Activated effector memory CD4-positive, alpha-beta T cell treated with anti-CD3 and anti-CD28 coated beads, Interleukin-2, amount 50 U/mL, for 16 hours (primary cell): ENCODE results near the gene SUFU.

Experiments
- DNase-seq: peaks from one replicate; pipeline ENCODE4 v3.0.0-alpha.2; 2020

SUFU gene

DNA sequence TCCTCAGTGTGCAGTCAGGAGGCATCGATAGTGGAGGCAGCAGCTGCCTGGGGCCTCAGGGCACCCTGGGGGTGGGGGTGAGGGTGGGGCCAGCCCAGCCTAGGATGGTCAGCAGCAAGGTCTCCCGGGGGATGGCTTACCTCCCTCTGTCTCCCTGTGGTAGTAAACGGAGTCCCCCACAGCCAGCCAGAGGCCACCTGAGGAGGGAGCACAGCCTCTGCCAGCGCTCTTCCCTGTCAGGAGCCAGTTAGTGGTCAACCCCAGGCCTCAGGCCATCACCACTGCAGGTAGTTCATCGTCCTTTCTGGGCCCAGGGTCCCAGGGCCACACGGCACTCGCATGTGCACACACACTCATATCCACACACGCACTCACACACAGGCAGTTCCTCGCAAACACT is 23.4 kb upstream of the SUFU start:
- no peak for DNase-seq

DNA sequence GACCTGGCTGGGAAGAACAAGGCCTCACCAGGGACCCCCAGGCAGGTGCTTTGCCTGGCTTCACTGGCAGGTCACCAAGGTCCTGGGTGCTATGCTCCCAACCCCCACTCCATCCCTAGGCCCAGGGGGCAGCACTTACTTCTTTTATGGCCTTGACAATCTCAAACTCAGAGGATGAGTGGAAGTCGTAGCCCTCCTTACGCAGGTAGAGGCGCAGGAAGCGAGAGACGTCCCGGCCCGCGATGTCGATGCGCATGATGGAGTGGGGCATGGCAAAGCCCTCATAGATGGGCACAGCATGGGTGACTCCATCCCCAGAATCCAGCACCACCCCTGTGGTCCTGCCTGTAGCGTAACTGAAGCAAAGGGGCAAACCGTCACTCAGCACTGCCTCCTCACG is 19.8 kb upstream of the SUFU start:
- DNase-seq = no peak

DNA sequence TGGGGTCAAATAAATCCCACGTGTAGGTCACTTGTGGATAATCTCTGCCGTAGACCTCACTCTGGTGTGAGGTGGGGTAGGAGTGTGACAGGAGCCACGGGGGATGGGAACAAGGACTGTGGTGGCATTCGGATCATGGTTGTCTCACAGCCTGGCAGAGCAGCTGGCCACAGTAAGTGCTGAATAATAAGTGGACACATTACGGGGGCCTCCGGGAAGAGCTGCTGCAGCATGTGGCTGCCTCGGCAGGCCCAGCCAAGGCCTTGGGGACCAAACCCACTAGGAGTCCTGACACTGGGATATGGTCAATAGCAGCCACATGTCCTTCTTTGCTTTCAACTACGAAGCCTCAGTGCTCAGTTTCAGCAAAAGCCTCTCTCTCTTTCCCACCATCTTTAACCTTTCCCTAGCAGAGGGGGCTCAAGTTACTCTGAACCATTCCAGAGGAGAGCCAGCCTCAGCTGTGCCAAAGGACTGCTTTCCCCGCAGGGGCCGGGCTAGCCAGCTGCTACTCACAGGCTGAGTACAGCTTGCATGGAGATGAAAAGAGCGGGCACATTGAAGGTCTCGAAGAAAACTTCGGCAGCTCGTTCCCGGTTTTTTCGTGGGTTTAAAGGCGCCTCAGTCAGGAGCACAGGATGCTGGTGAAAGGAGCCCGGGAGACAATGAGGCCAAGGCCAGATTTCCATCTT is 18.5 kb upstream of the SUFU start:
- no peak for DNase-seq

DNA sequence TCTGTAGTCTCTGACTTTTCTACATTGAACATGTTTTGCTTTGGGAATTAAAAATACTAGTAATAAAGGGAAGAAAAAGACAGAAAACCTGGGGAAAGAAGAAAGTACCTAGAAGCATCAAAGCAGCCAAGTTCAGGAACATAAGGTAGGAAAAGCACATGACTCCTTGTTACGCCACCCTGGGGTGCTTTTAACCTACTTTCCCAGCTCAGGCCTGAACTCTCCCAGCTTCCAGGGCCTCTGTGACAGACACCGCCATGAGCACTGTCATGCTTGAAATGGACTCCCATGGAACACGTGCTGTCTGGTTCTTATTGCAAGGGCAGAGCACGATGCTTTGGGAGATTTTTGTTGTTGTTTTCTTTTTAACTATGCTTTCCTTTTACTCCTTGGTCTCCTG is 12.6 kb upstream of the SUFU start:
- no peak for DNase-seq

DNA sequence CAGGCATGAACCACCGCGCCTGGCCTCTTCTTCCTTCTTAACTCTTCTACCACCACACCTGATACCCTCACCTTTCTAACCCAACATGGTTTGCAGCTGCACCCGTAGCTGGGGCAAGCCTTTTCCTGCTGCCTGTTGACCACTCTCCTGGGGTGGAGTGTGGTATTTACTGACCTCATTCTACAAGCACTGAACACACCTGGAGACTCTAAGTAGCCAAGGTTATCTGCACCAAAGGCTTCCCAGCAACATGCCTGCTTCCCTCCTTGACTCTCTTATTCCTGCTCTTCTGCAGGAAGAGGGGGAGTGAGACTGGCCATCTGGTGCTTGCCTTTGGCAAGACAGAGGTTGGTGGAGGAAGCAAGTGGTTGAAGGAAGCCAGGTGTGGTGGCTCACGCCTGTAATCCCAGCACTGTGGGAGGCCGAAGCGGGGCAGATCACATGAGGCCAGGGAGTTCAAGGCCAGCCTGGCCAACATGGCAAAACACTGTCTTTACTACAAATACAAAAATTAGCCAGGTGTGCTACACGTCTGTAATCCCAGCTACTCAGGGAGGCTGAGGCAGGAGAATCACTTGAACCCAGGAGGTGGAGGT is 11.3 kb upstream of the SUFU start:
- no peak for DNase-seq

DNA sequence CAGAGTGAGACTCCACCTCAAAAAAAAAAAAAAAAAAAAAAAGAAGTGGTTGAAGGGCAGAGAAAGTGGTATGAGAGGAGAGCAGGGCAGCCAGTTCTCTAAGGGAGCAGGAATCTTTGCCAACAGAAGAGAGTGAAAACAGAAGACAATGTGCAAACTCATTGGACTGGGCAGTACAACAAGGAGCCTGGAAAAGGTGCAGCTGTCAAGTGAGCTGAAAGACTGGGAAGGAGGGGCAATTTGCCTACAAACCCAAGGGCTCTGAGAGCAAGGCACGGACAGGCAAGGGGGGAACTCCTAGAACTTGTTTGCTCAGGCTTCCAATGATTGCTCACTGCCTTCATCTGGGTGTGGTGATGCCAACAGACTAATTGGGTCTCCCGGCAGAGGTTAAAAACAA is 10.8 kb upstream of the SUFU start:
- no peak for DNase-seq

DNA sequence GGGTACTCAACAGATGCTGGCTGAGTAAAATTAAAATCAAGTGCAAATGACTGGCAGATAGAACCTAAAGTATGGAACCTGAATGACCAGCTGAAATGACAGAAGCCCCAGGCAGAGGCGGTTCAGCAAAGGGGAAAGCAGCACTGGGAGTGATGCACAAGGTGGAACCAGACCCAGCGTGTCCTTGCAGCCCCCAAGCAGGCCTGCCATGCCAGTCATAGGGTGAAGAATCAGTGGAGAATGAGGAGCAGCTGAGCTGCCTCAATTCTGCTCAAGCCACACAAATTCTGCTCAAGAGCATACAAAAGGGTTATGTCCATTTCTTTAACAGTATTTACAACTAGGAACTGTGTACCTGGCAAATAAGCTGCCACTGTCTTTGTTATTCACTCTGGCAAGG is 10.0 kb upstream of the SUFU start:
- no peak for DNase-seq

DNA sequence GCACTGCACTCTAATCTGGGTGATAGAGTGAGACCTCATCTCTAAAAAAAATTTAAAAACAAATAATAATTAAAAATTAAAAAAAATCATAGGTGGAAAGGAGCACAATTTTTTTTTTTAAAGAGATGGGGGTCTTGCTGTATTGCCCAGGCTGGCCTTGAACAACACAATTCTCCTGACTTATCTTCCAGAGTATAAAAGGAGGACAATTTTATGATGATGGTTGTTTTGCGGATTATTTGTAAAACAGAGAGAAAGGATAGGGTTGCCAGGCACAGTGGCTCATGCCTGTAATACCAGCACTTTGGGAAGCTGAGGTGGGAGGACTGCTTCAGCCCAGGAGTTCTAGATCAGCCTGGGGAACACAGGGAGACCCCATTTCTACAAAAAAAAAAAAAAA is 6.2 kb upstream of the SUFU start:
- peak; percentile 30 for DNase-seq

DNA sequence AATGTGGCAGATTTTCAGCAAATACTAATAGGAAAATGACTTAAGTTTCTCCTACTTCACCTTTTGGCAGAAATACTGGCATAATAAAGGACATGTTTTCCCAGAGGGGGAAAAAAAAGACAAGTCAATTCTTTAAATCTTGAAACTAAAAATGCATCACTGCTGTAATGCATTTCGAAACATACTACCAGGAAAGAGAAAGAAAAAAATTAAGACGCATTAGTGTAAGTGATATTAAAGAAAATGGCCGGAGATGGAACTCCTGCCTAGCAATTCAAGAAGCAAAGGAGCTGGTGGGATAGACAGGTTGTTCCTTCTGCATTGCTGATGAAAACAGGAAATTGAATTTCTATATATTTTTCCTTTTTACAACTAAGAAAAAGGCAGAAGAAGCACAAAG is 4.4 kb upstream of the SUFU start:
- DNase-seq = no peak

DNA sequence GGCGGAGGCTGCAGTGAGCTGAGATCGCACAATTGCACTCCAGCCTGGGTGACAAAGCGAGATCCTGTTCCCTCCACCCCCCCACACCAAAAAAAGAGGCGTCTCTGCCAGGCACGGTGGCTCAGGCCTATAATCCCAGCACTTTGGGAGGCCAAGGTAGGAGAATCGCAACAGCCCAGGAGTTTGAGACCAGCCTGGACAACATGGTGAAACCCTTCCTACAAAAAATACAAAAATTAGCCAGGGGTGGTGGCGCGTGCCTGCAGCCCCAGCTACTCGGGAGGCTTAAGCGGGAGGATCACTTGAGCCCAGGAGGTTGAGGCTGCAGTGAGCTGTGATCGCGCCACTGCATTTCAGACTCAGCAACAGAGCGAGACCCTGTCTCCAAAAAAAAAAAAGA is 3.1 kb upstream of the SUFU start:
- DNase-seq = peak; percentile 57

DNA sequence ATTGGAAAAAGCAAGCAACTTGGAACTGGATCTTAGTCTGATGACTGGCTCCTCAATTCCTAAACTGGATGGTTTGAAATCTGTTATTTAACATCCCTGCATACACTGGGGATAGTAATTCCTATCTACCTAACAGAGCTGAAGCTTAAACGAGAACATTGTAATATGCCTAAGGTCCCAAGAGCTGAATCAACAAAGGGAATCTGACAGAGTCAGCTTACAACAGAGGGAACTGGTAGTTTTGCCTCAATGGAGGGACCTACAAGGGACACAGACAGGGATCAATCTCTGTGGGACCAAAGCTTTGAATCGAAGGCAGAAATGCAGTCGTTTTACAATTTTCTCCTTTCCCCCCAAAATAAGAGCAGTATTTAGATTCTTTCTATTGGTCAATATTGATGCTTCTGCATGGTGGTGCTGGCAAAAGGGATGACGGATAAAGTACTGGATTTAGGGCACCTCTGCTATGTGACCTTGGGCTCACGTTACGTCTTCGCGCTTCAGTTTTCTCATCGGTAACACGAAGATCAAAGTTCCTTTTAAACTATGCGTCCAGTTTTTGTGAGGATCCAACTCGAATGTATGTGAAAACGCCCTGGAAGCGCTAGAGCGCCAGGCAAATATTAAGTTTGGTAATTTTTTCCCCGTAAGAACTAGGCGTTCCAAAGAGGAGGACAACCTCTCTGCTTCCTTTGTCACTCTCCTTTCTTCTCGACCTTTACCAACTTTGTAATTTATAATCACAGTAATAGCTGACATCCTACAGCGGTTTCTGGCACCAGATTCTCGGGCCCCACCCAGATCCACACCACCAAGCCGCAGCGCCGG is 2.4 kb upstream of the SUFU start:
- DNase-seq = no peak

DNA sequence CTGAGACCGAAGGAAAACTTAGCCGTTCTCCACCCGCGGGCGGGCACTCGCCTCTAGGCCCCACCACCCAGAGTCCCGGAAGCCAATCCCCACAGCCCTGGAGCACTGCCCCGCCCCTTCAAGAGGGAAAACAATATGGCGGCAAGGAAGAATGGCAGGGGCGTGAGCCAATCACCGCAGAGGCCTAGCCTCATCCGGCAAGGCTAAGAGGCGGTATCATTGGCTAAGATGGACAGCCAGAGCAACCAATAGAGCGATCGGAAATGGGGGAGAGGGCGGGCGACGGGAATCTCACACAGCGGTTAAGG is 1.8 kb upstream of the SUFU start:
- peak; percentile 99 for DNase-seq

DNA sequence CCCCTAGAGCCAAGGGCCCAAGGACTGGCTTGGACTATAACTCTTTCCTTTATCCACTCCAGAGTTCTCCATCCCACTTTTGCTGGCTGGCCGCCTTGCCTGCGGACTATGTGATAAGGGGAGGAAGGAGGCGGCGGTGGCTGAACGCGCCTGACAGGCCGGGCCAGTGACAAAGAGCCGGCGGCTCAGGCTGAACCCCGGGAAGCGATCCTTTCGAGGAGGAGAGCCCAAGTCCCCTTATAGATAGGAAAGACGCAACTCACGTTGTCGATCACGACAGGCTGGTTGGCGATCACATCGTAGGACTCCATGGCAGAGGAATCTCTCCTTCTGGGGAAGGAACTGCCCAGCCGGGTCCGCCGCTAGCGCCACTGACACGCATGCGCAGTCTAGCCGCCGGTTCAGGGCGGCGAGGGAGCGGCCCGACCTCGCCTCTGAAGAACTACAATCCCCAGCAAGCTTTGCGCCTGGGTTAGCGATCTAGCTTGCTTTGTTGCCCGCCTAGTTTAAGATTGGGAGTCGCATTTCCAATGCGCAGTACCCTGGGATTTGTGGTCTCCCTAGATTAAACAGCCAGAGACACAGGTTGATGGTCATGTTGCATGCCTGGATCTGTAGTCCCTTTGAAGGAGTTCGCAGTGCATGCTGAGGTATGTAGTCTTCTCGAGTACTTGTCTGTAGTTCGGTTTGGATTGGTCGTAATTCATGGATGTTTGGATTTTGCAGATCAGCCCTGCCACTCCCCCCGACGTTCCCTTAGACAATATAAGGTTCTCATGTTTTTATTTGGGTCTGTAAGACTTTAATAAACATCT is 1.2 kb upstream of the SUFU start, which contains the start of gene ACTR1A:
Gene ACTR1A (minus strand): TSS at position 376 of the 815 bp plus-strand sequence. CDS start 65 bp downstream, at position 311.
- peak; percentile 98 for DNase-seq

DNA sequence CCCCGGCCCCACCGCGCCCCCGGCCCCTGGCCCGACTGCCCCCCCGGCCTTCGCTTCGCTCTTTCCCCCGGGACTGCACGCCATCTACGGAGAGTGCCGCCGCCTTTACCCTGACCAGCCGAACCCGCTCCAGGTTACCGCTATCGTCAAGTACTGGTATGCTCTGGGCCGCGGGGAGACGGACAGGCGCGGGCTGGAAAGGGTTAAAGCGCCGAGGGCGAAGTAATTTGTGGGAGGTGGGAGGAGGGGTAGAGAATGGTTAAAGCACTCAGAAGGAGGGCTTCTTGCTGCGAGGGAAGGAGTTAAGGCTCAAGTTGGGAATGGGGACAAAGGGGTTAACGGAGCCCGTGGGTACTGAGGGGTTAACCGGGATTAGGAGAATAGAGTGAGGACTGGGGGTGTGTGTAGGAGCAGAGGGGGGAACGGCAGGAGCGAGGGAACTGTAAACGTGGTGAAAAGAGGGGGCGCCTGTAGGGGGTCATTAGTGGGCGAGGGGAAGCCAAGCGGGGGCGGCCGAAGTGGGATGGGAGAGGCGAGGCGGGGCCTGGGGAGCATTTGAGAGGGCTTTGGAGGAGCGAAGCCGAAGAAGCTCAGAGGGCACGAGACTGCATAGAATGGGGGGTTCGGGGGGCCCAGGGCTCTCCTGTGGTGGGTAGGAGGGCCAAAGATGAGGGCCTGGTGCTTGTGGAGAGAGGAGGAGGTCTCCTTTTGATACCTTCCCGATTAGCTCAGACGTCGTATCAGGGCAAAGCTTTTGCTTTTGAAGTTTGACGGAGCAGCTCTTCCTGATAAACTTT is 605 bp downstream of the SUFU start:
- peak; percentile 75 for DNase-seq

DNA sequence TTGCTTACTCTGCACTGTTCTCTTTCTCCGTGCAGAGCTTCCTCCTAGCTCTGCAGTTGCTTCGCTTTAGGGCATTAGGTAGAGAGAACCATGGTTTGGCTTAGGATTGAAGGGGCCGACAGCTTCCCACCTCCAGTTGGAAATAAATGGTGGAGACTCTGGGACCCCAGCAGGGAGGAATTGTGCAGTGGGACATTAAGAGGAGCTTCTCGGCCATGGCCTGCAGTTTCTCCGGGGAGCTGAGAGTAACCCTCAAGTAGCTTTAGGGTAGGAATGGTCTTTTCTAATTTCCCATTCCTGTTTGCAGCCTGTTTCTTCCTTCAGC is 1.2 kb downstream of the SUFU start:
- peak; percentile 48 for DNase-seq

DNA sequence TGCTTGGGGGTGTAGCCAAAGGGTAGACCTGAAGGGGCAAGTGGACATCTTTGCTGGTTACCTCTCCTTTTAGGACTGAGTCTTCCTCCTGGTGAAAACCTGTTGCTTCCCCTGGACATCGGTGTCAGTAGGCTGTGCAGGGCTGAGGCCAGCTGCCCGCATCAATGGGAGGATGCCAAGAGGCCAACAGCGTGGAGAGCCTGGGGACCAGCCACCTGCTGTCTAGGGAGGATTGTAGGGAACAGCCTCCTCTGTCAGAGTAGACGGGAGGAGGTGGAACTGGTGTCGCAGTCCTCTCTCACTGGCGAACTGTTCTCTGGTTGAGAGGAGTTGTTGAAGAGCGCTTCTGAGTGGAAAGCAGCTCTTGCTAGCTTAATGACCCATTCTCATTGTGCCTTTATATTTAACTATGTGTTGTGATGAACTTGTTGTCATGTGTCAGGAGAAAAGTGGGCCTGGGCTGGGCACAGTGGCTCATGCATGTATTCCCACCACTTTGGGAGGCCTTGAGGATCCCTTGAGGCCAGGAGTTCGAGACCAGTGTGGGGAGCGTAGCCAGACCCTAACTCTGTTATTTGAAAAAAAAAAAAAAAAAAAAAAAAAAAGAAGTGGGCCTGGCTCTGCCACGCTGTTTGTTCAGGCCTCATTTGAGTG is 1.8 kb downstream of the SUFU start:
- DNase-seq = peak; percentile 62

DNA sequence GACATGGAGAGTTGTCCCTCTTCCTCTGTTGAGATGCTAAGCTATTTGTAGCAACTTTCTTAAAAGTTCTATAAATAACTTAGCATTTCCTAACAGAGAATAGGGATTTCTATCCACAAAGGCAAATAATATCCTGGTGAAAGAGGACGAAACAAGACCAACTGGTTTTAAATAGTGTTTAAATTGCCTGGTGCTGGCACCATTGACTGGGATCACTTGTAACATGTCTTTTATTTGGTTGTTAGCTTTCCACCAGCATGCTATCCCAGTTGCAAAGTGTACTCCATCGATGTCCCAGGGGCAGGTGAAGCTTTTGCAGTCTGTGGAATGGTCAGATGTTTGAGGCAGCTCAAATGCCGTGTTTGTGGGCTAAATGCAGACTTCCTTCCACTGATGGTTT is 3.7 kb downstream of the SUFU start:
- no peak for DNase-seq

DNA sequence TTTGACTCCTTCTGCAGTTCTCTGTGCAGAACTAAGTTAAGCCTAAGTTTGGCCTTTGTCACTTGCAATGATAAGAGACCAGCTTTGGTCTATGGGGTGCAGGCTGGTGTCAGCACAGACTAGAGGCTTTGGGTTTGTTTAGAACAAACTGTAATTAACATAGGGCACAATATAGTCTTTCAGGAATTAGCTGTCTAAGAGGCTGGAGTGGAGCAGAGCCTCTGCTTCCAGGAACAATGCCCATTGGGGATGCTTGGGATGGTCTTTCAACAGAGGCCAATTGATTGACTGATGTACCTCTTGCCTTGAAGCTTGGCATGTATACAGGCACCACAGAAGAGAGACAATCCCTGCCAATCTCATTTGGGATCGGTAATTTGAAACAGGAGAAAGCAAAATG is 4.7 kb downstream of the SUFU start:
- no peak for DNase-seq

DNA sequence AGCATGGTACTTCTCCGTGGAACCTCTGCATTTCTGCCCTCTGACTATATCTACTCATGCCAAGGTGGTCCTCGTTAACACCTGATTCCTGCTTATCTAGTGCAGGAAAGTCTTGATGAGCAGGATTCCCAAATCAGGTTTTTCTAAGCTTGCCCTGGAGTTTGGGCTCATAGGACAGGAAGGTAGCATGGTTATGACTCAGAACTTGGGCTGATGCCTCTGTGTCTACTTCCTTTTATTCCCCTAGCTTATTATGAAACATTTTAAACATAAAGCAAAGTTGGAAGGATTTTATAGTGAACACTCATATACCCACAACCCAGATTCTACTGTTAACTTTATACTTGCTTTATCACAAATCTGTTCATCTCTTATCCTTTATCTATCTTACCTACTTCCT is 5.6 kb downstream of the SUFU start:
- no peak for DNase-seq

DNA sequence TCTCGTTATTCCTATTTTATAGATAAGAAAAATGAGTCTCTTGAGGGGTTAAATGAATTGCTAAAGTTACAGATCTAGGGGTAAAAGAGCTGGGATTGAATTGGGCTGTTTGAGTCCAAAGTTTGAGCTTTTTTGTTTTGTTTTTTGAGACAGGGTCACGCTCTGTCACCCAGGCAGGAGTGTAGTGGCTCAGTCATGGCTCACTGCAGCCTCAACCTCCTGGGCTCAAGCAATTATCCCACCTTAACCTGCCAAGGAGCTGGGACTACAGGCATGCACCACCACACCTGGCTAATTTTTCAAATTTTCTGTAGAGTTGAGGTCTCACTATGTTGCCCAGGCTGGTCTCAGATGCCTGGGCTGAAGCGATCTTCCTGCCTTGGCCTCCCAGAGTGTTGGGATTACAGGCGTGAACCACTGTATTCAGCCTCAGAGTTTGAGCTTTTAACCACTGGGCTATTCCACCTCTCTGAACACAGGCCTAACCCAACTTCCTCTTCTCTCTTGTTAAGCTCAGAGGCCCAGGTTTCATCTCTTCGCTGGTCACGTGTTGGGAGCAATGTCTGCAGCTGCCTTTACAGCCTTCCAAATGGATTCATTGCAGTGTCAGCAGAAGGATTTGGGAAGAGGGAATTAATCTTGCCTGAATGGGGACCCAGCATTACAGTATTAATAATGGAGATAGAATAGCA is 8.0 kb downstream of the SUFU start:
- DNase-seq = peak; percentile 49

DNA sequence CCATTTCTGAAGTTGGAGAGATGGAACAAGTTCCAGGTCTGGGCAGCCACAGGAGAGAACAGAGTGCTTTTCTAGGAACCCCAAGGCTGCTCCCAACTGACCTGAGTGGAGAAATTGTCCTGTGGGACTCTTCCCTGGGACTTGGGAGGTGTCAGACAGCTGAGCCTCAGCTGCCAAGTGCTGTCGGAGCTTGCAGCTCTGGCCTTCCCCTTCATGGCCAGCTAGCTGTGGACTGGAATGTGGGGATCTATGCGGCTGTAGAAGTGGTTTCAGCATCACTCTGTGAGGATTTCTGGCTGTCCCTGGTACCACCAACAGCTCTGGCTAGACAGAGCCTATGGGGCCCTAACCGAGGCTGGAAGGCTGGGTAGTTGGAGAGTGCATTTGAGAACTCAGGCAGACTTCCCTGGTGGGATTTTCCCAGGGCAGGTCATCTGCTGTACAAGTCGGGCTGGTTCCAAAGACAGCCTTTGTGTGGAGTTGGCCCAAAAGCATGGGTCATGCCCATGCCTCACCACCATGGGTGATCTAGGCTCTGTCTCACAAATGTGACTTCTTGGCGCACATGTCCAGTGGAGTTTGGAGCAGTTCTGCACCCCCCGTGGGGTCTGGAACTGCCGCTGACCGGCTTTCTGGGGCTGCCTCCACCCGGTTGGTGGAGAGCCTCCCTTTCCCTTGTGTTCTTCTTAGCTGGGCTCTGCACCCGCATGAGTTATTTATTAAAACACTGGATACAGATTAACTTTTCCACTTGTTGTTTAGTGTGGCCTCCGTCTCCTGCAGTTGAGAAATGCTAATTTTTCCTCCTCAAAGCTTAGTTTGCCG is 10.9 kb downstream of the SUFU start:
- DNase-seq = peak; percentile 10
